GM23248 (cell line): ENCODE measurements around the gene KISS1.

ENCODE experiments used
- EZH2 ChIP-seq: fragments of 200-600 bp; sonication (generic); IDR thresholded peaks from 2 replicates; pipeline ENCODE4 v1.6.1; 2018; ENCODE audit warnings: antibody characterized with exemption, mild to moderate bottlenecking; ENCODE audit not compliant: insufficient read depth, poor library complexity, severe bottlenecking
- EZH2phosphoT487 ChIP-seq: fragments of 200-600 bp; sonication (generic); IDR thresholded peaks from 2 replicates; pipeline ENCODE4 v1.6.1; 2018; ENCODE audit warnings: antibody characterized with exemption, moderate library complexity, mild to moderate bottlenecking, low read depth; ENCODE audit not compliant: insufficient read depth

DNA sequence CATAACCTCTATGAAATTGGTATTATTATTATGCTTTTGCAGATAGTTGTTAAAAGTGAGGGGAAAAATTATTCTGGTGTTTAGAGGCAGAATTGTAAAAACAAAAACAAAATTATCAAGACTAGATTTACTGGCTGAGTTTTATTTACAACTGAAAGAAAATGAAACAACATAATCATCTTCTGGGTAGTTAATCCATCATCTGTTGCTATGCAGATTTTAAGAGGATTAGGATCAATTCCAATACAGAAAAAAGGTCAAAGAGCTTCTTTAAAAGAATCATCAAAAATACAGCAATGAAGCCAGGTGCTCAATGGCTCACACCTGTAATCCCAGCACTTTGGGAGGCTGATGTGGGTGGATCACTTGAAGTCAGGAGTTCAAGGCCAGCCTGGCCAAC is 9.2 kb upstream of the KISS1 start:
- no peak for TF ChIP-seq EZH2
- TF ChIP-seq EZH2phosphoT487: no peak
